H1 (cell line): Measurements from ENCODE around the gene CPED1. TPM values are rescaled to one million over a fixed set of nuclear protein-coding genes. Genes with fewer than 3 reads are reported as not detected.

Experiments
- CTCF ChIA-PET: fragments of 300-600 bp; sonication (Branson Sonifier 250); formaldehyde crosslinking; loops from one replicate; lab custom pipeline; 2021; ENCODE audit not compliant: partially characterized antibody; lab: Charles Lee
- POLR2A ChIA-PET: fragments of 300-600 bp; sonication (Branson Sonifier 250); formaldehyde crosslinking; loops from one replicate; lab custom pipeline; 2021; ENCODE audit warnings: inconsistent platforms; ENCODE audit not compliant: partially characterized antibody; lab: Charles Lee
- DNase-seq, 2 experiments: peaks; one replicate each; pipeline versions ENCODE4 v3.0.0 to v3.0.0-alpha.2; 2010 to 2022; ENCODE audit warnings: low spot score in 2 of 2, low read depth in 1 of 2, mixed read lengths in 1 of 2
- FAIRE-seq: peaks from 2 replicates; lab custom pipeline; 2011; peaks lifted over from hg19 to GRCh38; lab: Jason Lieb, UNC
- H2AFZ ChIP-seq: 2 replicates; pipeline ENCODE4 v1.8.1; 2012; ENCODE audit warnings: low read length, inconsistent platforms
- H2AK5ac ChIP-seq: 2 replicates; pipeline ENCODE4 v1.6.1; 2013; ENCODE audit warnings: low read depth, low read length
- H2BK120ac ChIP-seq: replicated peaks from 2 replicates; pipeline ENCODE3; 2013; ENCODE audit warnings: low read depth, low read length, inconsistent platforms
- H2BK12ac ChIP-seq: 2 replicates; pipeline ENCODE4 v1.6.1; 2013; ENCODE audit warnings: low read depth, low read length
- H2BK15ac ChIP-seq: 2 replicates; pipeline ENCODE4 v1.6.1; 2013; ENCODE audit warnings: low read length
- H2BK20ac ChIP-seq: 2 replicates; pipeline ENCODE4 v1.6.1; 2013; ENCODE audit warnings: low read length
- H2BK5ac ChIP-seq: 2 replicates; pipeline ENCODE4 v1.6.1; 2013; ENCODE audit warnings: low read depth, low read length
- H3K14ac ChIP-seq: 2 replicates; pipeline ENCODE4 v1.6.1; 2013; ENCODE audit warnings: inconsistent platforms; ENCODE audit not compliant: insufficient read length
- H3K18ac ChIP-seq: 2 replicates; pipeline ENCODE4 v1.6.1; 2013; ENCODE audit warnings: low read length; ENCODE audit errors: extremely low read depth
- H3K23ac ChIP-seq: 2 replicates; pipeline ENCODE4 v1.6.1; 2013; ENCODE audit warnings: inconsistent platforms; ENCODE audit not compliant: insufficient read length
- H3K23me2 ChIP-seq: 2 replicates; pipeline ENCODE4 v1.6.1; 2013; ENCODE audit warnings: low read depth, low read length
- H3K27ac ChIP-seq: 2 replicates; pipeline ENCODE4 v1.6.1; 2011; ENCODE audit warnings: low read depth, low read length, inconsistent platforms
- H3K27me3 ChIP-seq, 4 experiments: replicated peaks in 1 of 4; 1 replicate in 1 of 4; 2 replicates in 3 of 4; pipeline versions ENCODE4 v1.6.1 to v1.8.1; 2011 to 2013; ENCODE audit warnings: low read length in 3 of 4, mild to moderate bottlenecking in 3 of 4, inconsistent platforms in 2 of 4, mixed read lengths in 2 of 4, moderate library complexity in 1 of 4; ENCODE audit not compliant: control insufficient read depth in 3 of 4, insufficient read depth in 3 of 4; ENCODE audit errors: extremely low read depth in 1 of 4
- H3K36me3 ChIP-seq, 4 experiments: 2 replicates each; pipeline versions ENCODE4 v1.6.1 to v1.8.1; 2011 to 2013; ENCODE audit warnings: mild to moderate bottlenecking in 4 of 4, low read length in 3 of 4, moderate library complexity in 2 of 4, control low read depth in 1 of 4, inconsistent platforms in 1 of 4; ENCODE audit not compliant: insufficient read depth in 4 of 4, control insufficient read depth in 2 of 4
- H3K4ac ChIP-seq: replicated peaks from 2 replicates; pipeline ENCODE3; 2013; ENCODE audit warnings: low read length, low read depth, mixed read lengths, inconsistent platforms; ENCODE audit not compliant: insufficient read length
- H3K4me1 ChIP-seq, 4 experiments: replicated peaks in 1 of 4; 1 replicate in 1 of 4; 2 replicates in 3 of 4; pipeline versions ENCODE4 v1.6.1 to v1.8.1; 2011 to 2013; ENCODE audit warnings: low read length in 3 of 4, inconsistent platforms in 2 of 4, mixed read lengths in 1 of 4; ENCODE audit not compliant: insufficient read depth in 4 of 4, control insufficient read depth in 3 of 4
- H3K4me2 ChIP-seq, 2 experiments: 2 replicates each; pipeline versions ENCODE4 v1.6.1 to v1.8.1; 2011 to 2013; ENCODE audit warnings: low read depth in 2 of 2, low read length in 2 of 2, control low read depth in 1 of 2, inconsistent platforms in 1 of 2, mild to moderate bottlenecking in 1 of 2; ENCODE audit not compliant: insufficient read depth in 1 of 2
- H3K4me3 ChIP-seq, 4 experiments: fragments of 200-600, 300-600 bp in 1 of 4; sonication (generic), shearing (Covaris generic), sonication (Bioruptor Twin) in 1 of 4; 2 replicates each; pipeline versions ENCODE4 v1.5.1 to v1.8.1; 2011 to 2016; ENCODE audit warnings: low read length in 4 of 4, low read depth in 3 of 4, control low read depth in 2 of 4, inconsistent platforms in 2 of 4, mild to moderate bottlenecking in 2 of 4, mixed read lengths in 1 of 4, moderate library complexity in 1 of 4; ENCODE audit not compliant: insufficient read depth in 2 of 4; ENCODE audit errors: extremely low read depth in 1 of 4
- H3K56ac ChIP-seq: replicated peaks from 2 replicates; pipeline ENCODE3; 2013; ENCODE audit warnings: low read depth, mild to moderate bottlenecking, mixed read lengths, low read length, inconsistent platforms; ENCODE audit not compliant: insufficient read length
- H3K79me1 ChIP-seq: 2 replicates; pipeline ENCODE4 v1.6.1; 2013; ENCODE audit warnings: low read depth, low read length, control low read depth
- H3K79me2 ChIP-seq, 2 experiments: 2 replicates each; pipeline versions ENCODE4 v1.6.1 to v1.8.1; 2012 to 2013; ENCODE audit warnings: low read length in 2 of 2, mild to moderate bottlenecking in 2 of 2, inconsistent platforms in 1 of 2; ENCODE audit not compliant: insufficient read depth in 2 of 2, control insufficient read depth in 1 of 2
- H3K9ac ChIP-seq, 4 experiments: replicated peaks in 1 of 4; 1 replicate in 1 of 4; 2 replicates in 3 of 4; pipeline versions ENCODE4 v1.6.1 to v1.8.1; 2011 to 2013; ENCODE audit warnings: low read depth in 3 of 4, low read length in 3 of 4, control low read depth in 2 of 4, mild to moderate bottlenecking in 2 of 4, moderate library complexity in 2 of 4, inconsistent platforms in 1 of 4; ENCODE audit errors: extremely low read depth in 1 of 4
- H3K9me3 ChIP-seq, 2 experiments: 2 replicates each; pipeline versions ENCODE4 v1.6.1 to v1.8.1; 2012 to 2013; ENCODE audit warnings: mild to moderate bottlenecking in 2 of 2, moderate library complexity in 2 of 2, control low read depth in 1 of 2, inconsistent platforms in 1 of 2, low read depth in 1 of 2, low read length in 1 of 2, mixed read lengths in 1 of 2; ENCODE audit not compliant: insufficient read depth in 2 of 2
- H4K20me1 ChIP-seq, 2 experiments: replicated peaks in 1 of 2; 2 replicates each; pipeline versions ENCODE3 to v1.8.1; 2011 to 2013; ENCODE audit warnings: inconsistent platforms in 2 of 2, low read length in 2 of 2, mild to moderate bottlenecking in 1 of 2; ENCODE audit not compliant: insufficient read depth in 2 of 2, control insufficient read depth in 1 of 2
- H4K5ac ChIP-seq: 2 replicates; pipeline ENCODE4 v1.6.1; 2013; ENCODE audit warnings: low read length, low read depth, mixed read lengths, inconsistent platforms; ENCODE audit not compliant: insufficient read length
- H4K8ac ChIP-seq: 2 replicates; pipeline ENCODE4 v1.8.0; 2013; ENCODE audit warnings: mild to moderate bottlenecking, moderate library complexity, low read length, inconsistent platforms; ENCODE audit not compliant: insufficient read depth; ENCODE audit errors: extremely low read depth
- H4K91ac ChIP-seq: replicated peaks from 2 replicates; pipeline ENCODE3; 2013; ENCODE audit warnings: low read length, mixed read lengths, inconsistent platforms; ENCODE audit not compliant: insufficient read length
- BCL11A ChIP-seq, 2 experiments: IDR thresholded peaks; one replicate each; pipeline ENCODE4 v1.6.1; 2011; ENCODE audit warnings: low read depth in 2 of 2, low read length in 2 of 2, mild to moderate bottlenecking in 2 of 2
- CBX5 ChIP-seq: fragments of 300-800, 300-1000 bp; sonication (generic); IDR thresholded peaks from 2 replicates; pipeline ENCODE4 v1.7.1; 2016; ENCODE audit warnings: antibody characterized with exemption, low read length, low read depth
- CEBPB ChIP-seq: IDR thresholded peaks from 2 replicates; pipeline ENCODE4 v1.6.1; 2012; ENCODE audit warnings: low read depth, low read length
- CHD2 ChIP-seq: IDR thresholded peaks from 2 replicates; pipeline ENCODE4 v1.6.1; 2012; ENCODE audit warnings: low read length, improper control_type of control experiment
- CTBP2 ChIP-seq: IDR thresholded peaks from 2 replicates; pipeline ENCODE4 v1.7.0; 2011; ENCODE audit warnings: borderline replicate concordance, mild to moderate bottlenecking, moderate library complexity, mixed read lengths, low read length; ENCODE audit not compliant: insufficient read depth, insufficient read length
- EGR1 ChIP-seq: IDR thresholded peaks from 2 replicates; pipeline ENCODE4 v1.6.1; 2011; ENCODE audit warnings: low read depth, low read length, borderline replicate concordance
- MAX ChIP-seq: IDR thresholded peaks from 2 replicates; pipeline ENCODE4 v1.6.1; 2012; ENCODE audit warnings: inconsistent platforms
- NANOG ChIP-seq: IDR thresholded peaks from 2 replicates; pipeline ENCODE4 v1.6.1; 2011; ENCODE audit warnings: low read length, low read depth, mild to moderate bottlenecking, inconsistent platforms; ENCODE audit not compliant: insufficient read depth, poor library complexity, severe bottlenecking
- SIN3A ChIP-seq, 2 experiments: IDR thresholded peaks in 1 of 2; conservative IDR thresholded peaks in 1 of 2; 2 replicates each; pipeline ENCODE4 v1.6.1; 2011 to 2012; ENCODE audit warnings: low read length in 2 of 2, improper control_type of control experiment in 1 of 2, low read depth in 1 of 2, mild to moderate bottlenecking in 1 of 2
- SIX5 ChIP-seq: IDR thresholded peaks from 2 replicates; pipeline ENCODE4 v1.6.1; 2011; ENCODE audit warnings: mild to moderate bottlenecking, low read depth, low read length
- SP2 ChIP-seq: IDR thresholded peaks from 2 replicates; pipeline ENCODE4 v1.6.1; 2012; ENCODE audit warnings: mild to moderate bottlenecking, low read length, inconsistent platforms
- TAF7 ChIP-seq: optimal IDR thresholded peaks from 2 replicates; pipeline ENCODE3; 2011; ENCODE audit warnings: low read depth, mild to moderate bottlenecking, inconsistent platforms, low read length, moderate library complexity, borderline replicate concordance
- USF2 ChIP-seq: IDR thresholded peaks from 2 replicates; pipeline ENCODE4 v1.6.1; 2011; ENCODE audit warnings: low read length, improper control_type of control experiment
- WGBS, 2 experiments: shearing (Covaris generic) in 1 of 2; methylation state at CpG; one replicate each; pipeline versions ENCODE4 v1.1.6 to v1.1.7; 2013 to 2015; ENCODE audit warnings: low lambda C conversion rate in 2 of 2, mixed read lengths in 2 of 2, inconsistent platforms in 1 of 2, low coverage in 1 of 2, missing lambda C conversion rate in 1 of 2; ENCODE audit not compliant: insufficient replicate concordance in 2 of 2, insufficient coverage in 1 of 2, insufficient read length in 1 of 2; ENCODE audit errors: extremely low coverage in 1 of 2, missing lambda C conversion rate in 1 of 2; 5-methylcytosine and 5-hydroxymethylcytosine counted together
- polyA plus RNA-seq, 7 experiments: library from polyadenylated mRNA; depleted of rRNA in 3 of 7; stranded (reverse) in 5 of 7; unstranded in 2 of 7; fragments of >200 nt in 5 of 7; fragments of 200-250 nt in 2 of 7; gene quantifications; 1 replicate in 5 of 7; 2 replicates in 1 of 7; 4 replicates in 1 of 7; pipeline versions ENCODE4 v1.2.1 to v1.2.3, GENCODE V29; 2011 to 2013; ENCODE audit warnings: missing spikeins in 2 of 7, mixed read lengths in 2 of 7
- total RNA-seq: library from RNA; stranded (reverse); fragmentation: NEBNext Ultra II Directional; extraction: Animal tissue kit (Norgen Biotek cat#: 25700); gene quantifications from 2 replicates; pipeline ENCODE4 v1.2.1, GENCODE V29; 2021

Gene CPED1
- total and polyA plus RNA-seq, 2 of the 8 experiments (the other 6 are each of a cell fraction or from before 2014, with no cell fraction given): 0.08 to 0.39 TPM

DNA sequence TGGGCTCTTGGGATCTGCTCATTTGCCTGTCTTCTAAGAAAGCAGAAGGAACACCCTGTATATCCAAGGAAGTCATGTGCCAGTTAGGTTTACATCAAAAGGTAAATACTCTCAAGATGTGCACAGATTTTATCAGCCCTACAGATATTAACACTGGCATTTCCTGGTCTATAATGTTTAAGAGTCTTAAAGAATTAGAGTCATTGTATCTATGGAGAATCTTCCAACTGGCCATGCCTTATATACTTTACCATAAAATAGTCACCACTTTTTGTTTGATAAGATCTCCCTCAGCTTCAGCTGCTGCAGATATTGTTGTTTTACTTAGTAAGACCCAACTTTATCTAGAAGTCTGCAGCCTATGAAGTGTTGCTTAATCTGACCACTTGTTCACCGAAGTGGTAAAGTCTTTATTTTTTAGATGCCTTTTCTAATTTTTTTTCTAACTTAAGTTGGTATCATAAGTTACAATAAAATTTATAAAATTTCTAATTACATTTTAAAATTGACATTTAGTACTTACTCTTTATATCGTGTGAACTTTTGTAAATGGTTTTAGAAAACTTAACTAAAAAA lies 58.5 kb downstream of the CPED1 start:
- no peak for DNase-seq
- peaks cover 3 to 9% (median 4%) of the 10 kb centered on the region in 4 experiments; a peak in 2 of 7 replicates for H3K4me1 ChIP-seq
- no peaks in the 10 kb centered on the region for H4K20me1 ChIP-seq
- H3K79me1 ChIP-seq: no peaks in the 10 kb centered on the region
- H2BK15ac ChIP-seq: no peak overlapping the region
- H3K56ac ChIP-seq: no peak overlapping the region
- no peak overlapping the region for H2BK20ac ChIP-seq
- no peak overlapping the region for H3K18ac ChIP-seq
- H3K9me3 ChIP-seq: no peaks in the 10 kb centered on the region
- no peak for FAIRE-seq
- H4K5ac ChIP-seq: no peak overlapping the region
- no peak overlapping the region for H2BK12ac ChIP-seq
- no peaks in the 10 kb centered on the region for H3K27me3 ChIP-seq
- no peak overlapping the region for H3K9ac ChIP-seq
- no peak overlapping the region for H2AK5ac ChIP-seq
- ChIA-PET POLR2A (no interaction called here), CTCF (no interaction called here)
- no peak overlapping the region for H2BK120ac ChIP-seq
- H3K4me2 ChIP-seq: no peak overlapping the region
- H3K23me2 ChIP-seq: no peaks in the 10 kb centered on the region
- no peak overlapping the region for H2BK5ac ChIP-seq
- no peaks in the 10 kb centered on the region for H3K36me3 ChIP-seq
- no peak overlapping the region for H3K14ac ChIP-seq
- no peak overlapping the region for H3K27ac ChIP-seq
- H3K4ac ChIP-seq: no peak overlapping the region
- no peak overlapping the region for H4K91ac ChIP-seq
- no peak overlapping the region for H3K4me3 ChIP-seq
- H4K8ac ChIP-seq: no peak overlapping the region
- 88% methylated on average over 2 of the region's 2 CpGs; no CpG with 5 or more reads in 1 of the 2 experiments for WGBS, 2 experiments
- H2AFZ ChIP-seq: no peak overlapping the region
- no peak overlapping the region for H3K23ac ChIP-seq
- H3K79me2 ChIP-seq: no peaks in the 10 kb centered on the region
- no peak for TF ChIP-seq CTBP2
- TF ChIP-seq NANOG: no peak
- TF ChIP-seq EGR1: no peak
- TF ChIP-seq SIX5: no peak
- TF ChIP-seq USF2: no peak
- no peak for TF ChIP-seq TAF7
- TF ChIP-seq CHD2: no peak
- TF ChIP-seq MAX: no peak
- TF ChIP-seq BCL11A (IDR thresholded peaks at IDR 0.05; ENCODE audit: low read depth in 2 of 2, low read length in 2 of 2): no peak
- TF ChIP-seq CBX5: no peak
- no peak for TF ChIP-seq SP2
- TF ChIP-seq SIN3A (conservative IDR thresholded peaks at IDR 0.05 in 1 of 2, IDR thresholded peaks at IDR 0.05 in 1 of 2; ENCODE audit: low read depth in 1 of 2, low read length in 2 of 2): no peak
- TF ChIP-seq CEBPB: no peak
